GM18868 (cell line): ENCODE measurements around the gene ANKFY1.
"Not testable (repeated sequence)": the region's sequence is repeated elsewhere in the genome, so short reads cannot be mapped to it uniquely, and the experiment has no call there.

ENCODE experiments used
- ATAC-seq: cut with Tn5 transposase; IDR thresholded peaks from one replicate; pipeline ENCODE4 v1.9.1; 2021; ENCODE audit warnings: mild to moderate bottlenecking, moderate library complexity; ENCODE audit not compliant: unreplicated experiment

Gene ANKFY1

GRCh38 chr17:4220655-4221054, 43.1 kb downstream of the ANKFY1 start:
- ATAC-seq = no peak

DNA sequence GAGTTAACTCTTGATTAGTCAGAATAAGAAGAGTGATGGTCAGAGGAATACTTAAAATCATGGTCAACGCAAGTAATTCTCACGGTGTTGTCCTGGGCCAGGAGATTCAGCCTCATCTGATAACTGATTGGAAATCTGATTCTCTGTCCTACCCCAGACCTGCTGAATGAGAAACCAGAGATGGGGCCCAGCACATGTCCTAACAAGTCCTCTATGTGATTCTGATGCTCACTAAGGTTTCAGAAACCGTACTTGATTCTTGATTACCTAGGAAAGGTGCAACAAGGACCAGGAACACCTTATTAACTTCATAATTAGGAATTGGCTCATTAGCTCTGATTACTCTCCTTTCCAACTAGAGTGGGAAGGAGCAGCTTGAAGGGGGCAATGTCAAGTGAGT, 44.5 kb downstream of the ANKFY1 start:
- ATAC-seq = no peak

GRCh38 chr17:4215882-4216570, 47.8 kb downstream of the ANKFY1 start:
- ATAC-seq = no peak

GRCh38 chr17:4214157-4214556, 49.6 kb downstream of the ANKFY1 start:
- ATAC-seq = no peak

GRCh38 chr17:4209611-4210010, 54.2 kb downstream of the ANKFY1 start:
- no peak for ATAC-seq

GRCh38 chr17:4208238-4208637, 55.5 kb downstream of the ANKFY1 start:
- ATAC-seq = no peak

GRCh38 chr17:4206962-4207361, 56.8 kb downstream of the ANKFY1 start:
- ATAC-seq = no peak

DNA sequence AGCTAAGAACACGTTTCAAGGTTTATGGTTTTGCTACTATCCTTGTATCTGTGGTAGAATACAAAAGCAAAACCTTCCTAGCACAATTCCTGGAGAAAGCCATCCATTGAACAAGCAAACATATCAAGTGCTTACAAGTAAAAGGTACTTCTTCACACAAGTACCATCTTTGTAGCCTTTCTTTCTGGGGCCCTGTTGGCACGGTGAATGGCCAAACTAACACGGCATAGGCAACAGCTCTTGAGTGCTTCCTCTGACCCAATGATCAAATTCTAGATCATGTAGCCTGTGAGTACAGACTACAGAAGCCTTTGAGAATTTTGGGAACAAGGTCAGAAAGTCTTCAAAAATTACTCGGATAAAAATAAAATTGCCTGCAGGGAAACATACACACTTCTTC, 57.9 kb downstream of the ANKFY1 start:
- no peak for ATAC-seq

DNA sequence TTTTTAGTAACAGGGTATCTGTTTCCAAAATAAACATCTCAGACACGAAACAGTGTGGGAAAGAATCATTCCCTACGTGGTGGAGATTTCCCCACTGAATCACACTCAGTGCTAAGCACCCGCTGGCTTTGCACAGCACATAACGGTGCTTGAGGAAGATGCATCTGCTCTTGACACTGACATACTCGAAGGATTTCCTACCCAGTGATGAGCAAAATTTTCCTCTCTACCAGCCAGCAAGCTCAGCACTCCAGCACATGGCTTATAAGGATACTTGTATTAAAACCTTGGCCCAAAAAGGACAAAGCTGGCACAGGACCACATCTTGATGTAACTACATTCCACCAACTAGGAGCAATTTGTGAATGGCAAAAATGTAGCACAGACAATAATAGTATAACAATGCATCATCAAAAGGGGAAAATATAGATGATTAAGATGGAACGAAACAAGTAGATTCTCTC, 59.0 kb downstream of the ANKFY1 start:
- no peak for ATAC-seq

- ATAC-seq = no peak
Observed at GRCh38 chr17:4204190-4204589, 59.6 kb downstream of the ANKFY1 start.

DNA sequence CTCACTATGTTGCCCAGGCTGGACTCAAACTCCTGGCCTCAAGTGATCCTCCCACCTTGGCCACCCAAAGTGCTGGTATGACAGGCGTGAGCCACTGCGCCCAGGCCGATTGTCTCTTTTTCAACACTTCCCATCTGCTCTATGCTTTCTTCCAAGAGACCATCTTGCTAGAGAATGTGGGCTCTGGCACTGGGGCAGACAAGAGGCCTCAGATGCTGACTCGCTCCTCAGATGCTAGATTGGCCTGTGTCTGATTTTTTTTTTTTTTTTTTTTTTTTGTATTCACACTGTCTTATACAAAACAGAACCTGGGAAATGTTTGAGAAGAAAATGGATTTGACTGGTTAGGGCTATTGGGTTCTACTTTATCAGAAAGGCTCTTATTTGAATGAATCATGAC, 62.6 kb downstream of the ANKFY1 start:
- ATAC-seq = no peak

- ATAC-seq = no peak
Observed at GRCh38 chr17:4199818-4200402, 63.9 kb downstream of the ANKFY1 start.

GRCh38 chr17:4198995-4199394, 64.8 kb downstream of the ANKFY1 start:
- no peak for ATAC-seq

DNA sequence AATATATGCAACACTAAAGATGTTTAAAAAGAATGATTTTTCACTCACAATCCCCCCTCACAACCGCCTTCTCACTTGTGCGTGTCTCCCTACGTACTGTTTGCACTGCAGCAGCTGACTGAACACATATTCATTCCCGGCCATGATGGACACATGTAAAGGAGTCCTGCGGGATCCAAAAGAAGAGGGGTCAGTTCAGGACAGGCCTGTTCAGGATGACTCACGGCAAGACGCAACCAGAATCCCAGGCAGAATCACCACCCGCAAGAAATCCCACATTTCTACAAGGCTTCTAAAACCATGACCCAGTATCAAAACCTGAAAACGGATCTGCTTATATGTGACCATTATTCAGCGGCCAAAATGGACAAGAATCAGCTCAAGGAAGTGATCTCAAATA, 68.5 kb downstream of the ANKFY1 start:
- ATAC-seq = no peak

GRCh38 chr17:4194796-4195195, 69.0 kb downstream of the ANKFY1 start:
- ATAC-seq = no peak

DNA sequence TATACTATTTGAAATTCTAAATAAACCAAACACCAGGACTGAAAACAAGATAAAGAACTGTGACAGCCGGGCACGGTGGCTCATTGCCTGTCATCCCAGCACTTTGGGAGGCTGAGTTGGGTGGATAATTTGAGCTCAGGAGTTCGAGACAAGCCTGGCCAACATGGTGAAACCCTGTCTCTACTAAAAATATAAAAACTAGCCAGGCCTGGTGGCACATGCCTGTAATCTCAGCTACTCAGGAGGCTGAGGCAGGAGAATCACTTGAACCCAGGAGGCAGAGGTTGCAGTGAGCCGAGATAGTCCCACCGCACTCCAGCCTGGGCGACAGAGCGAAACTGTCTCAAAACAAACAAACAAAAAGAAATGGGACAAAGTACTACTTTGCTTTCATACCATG, 73.0 kb downstream of the ANKFY1 start:
- ATAC-seq = not testable (repeated sequence)

DNA sequence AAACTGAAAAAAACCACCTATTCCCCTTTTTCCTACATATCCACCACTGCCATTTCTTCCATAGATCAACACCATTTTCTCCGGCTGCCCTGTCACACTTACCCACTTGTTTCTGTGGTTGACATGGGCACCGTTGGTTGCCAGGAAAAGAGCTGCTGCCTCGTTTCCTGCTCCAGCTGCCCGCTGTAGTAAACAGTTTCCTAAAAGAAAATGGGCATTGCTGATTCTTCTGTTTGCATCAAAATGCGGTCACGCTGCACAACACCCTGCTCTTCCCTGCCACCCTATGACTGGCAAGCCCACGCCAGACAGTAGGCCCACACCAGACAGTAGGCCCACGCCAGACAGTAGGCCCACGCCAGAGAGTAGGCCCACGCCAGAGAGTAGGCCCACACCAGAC, 74.5 kb downstream of the ANKFY1 start:
- ATAC-seq = no peak

GRCh38 chr17:4188076-4188475, 75.7 kb downstream of the ANKFY1 start:
- ATAC-seq = no peak

DNA sequence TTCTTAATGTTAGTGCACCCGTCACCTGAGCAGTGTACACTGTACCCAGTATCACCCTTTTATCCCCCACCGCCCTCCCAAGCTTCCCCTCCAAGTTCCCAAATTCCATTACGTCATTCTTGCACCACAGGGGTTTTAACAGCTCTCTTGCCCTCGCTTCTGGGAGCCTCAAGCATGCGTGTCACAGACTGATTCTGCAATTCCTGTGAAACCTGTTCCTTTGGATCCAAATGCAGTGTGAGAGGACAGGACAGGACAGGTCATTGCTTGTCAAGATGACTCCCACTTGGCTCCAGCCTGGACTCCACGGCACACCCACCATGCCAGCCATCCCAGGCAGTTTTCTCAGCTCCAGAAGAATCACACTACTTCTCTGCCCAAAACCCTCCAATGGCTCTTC, 76.7 kb downstream of the ANKFY1 start:
- ATAC-seq = no peak

GRCh38 chr17:4186357-4186881, 77.4 kb downstream of the ANKFY1 start:
- no peak for ATAC-seq

GRCh38 chr17:4185656-4186055, 78.1 kb downstream of the ANKFY1 start:
- no peak for ATAC-seq

DNA sequence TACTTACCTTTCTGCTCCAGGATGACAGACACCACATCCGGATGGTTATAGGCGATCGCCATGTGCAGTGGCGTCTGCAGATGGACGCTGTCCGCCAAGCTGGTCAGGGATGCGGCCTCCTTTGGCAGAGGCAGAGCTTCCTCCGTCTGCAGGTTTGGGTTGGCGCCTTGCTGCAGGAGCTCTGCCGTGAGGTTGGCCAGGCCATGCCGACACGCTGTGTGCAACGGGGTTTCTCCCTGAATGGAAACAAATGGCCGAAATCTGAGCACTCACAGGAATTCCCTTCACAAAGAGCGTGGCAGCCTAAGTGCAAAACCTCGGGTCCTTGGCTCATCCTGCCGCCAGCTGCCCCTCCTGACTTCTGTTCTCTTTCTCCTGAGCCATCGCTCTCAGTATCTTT, 79.0 kb downstream of the ANKFY1 start:
- ATAC-seq = no peak

GRCh38 chr17:4182043-4182442, 81.7 kb downstream of the ANKFY1 start:
- no peak for ATAC-seq
